Right kidney (tissue), 1 donor: ENCODE data around the gene SEPHS2.

Experiments
- DNase-seq: peaks from one replicate; pipeline ENCODE4 v3.0.0-alpha.2; 2016

Gene SEPHS2

GRCh38 chr16:30430428-30430970, 15.2 kb downstream of the SEPHS2 start:
- DNase-seq, result no peak

GRCh38 chr16:30429678-30430427, 15.8 kb downstream of the SEPHS2 start, which contains the start of gene DCTPP1:
Gene DCTPP1 (minus strand): TSS chr16:30430030. CDS start chr16:30429980, 50 bp downstream.
- DNase-seq, result peak; percentile 82

GRCh38 chr16:30429418-30429677, 16.3 kb downstream of the SEPHS2 start:
- no peak for DNase-seq

- no peak for DNase-seq
These were observed 17.6 kb downstream of the SEPHS2 start for GRCh38 chr16:30428055-30428454.

GRCh38 chr16:30421010-30421409, 24.7 kb downstream of the SEPHS2 start:
- DNase-seq, result no peak

GRCh38 chr16:30418350-30419181, 27.1 kb downstream of the SEPHS2 start:
- no peak for DNase-seq

- DNase-seq, result peak; percentile 95
These were observed 27.9 kb downstream of the SEPHS2 start for GRCh38 chr16:30417529-30418349.

GRCh38 chr16:30416624-30417528, 28.8 kb downstream of the SEPHS2 start:
- no peak for DNase-seq

GRCh38 chr16:30416047-30416603, 29.5 kb downstream of the SEPHS2 start:
- DNase-seq, result no peak

GRCh38 chr16:30414159-30414558, 31.5 kb downstream of the SEPHS2 start:
- no peak for DNase-seq

GRCh38 chr16:30413112-30413806, 32.4 kb downstream of the SEPHS2 start:
- DNase-seq, result no peak

- DNase-seq, result peak; percentile 72
These were observed 36.3 kb downstream of the SEPHS2 start for GRCh38 chr16:30409125-30410060.

- DNase-seq, result peak; percentile 41
These were observed 37.7 kb downstream of the SEPHS2 start for GRCh38 chr16:30407804-30408534.

- DNase-seq, result peak; percentile 99
These were observed 38.4 kb downstream of the SEPHS2 start, which contains the start of gene ZNF771 for GRCh38 chr16:30407102-30407803. Gene ZNF771 (plus strand): TSS chr16:30407606. CDS start chr16:30408054, 448 bp downstream.

GRCh38 chr16:30406795-30407101, 38.9 kb downstream of the SEPHS2 start:
- DNase-seq, result no peak

GRCh38 chr16:30401768-30402425, 43.8 kb downstream of the SEPHS2 start:
- DNase-seq, result no peak

GRCh38 chr16:30399435-30400186, 46.1 kb downstream of the SEPHS2 start:
- no peak for DNase-seq
